SIG-M5 treated with dmso at 0.1 percent for 504 hours (cell line): Measurements from ENCODE around the gene ZNF626.
"Not testable (repeated sequence)": the region's sequence is repeated elsewhere in the genome, so short reads cannot be mapped to it uniquely, and the experiment has no call there.

ENCODE experiments used
- DNase-seq: peaks from one replicate; lab custom pipeline; 2025; ENCODE audit not compliant: unreplicated experiment; lab: John Stamatoyannopoulos, UW

ZNF626 gene

GRCh38 chr19:20661150-20661819 is at the start of gene ZNF626:
Gene ZNF626 (minus strand): TSS chr19:20661571. CDS start chr19:20661446, 125 bp downstream.
- DNase-seq: no peak

GRCh38 chr19:20669263-20669662 is 7.9 kb upstream of the ZNF626 start:
- no peak for DNase-seq

GRCh38 chr19:20667281-20667680 is 5.9 kb upstream of the ZNF626 start:
- no peak for DNase-seq

- no peak for DNase-seq
Observed at GRCh38 chr19:20664901-20665781, 3.8 kb upstream of the ZNF626 start.

GRCh38 chr19:20664475-20664874 is 3.1 kb upstream of the ZNF626 start:
- DNase-seq: not testable (repeated sequence)

- no peak for DNase-seq
Observed at GRCh38 chr19:20662421-20663105, 1.2 kb upstream of the ZNF626 start.

GRCh38 chr19:20660473-20661140 is 764 bp downstream of the ZNF626 start:
- no peak for DNase-seq

GRCh38 chr19:20640545-20640944 is 20.8 kb downstream of the ZNF626 start:
- no peak for DNase-seq

GRCh38 chr19:20640023-20640422 is 21.3 kb downstream of the ZNF626 start:
- DNase-seq: no peak

GRCh38 chr19:20624560-20624959 is 36.8 kb downstream of the ZNF626 start:
- not testable (repeated sequence) for DNase-seq

- no peak for DNase-seq
Observed at GRCh38 chr19:20616071-20616470, 45.3 kb downstream of the ZNF626 start.

GRCh38 chr19:20614971-20615370 is 46.4 kb downstream of the ZNF626 start:
- DNase-seq: not testable (repeated sequence)

GRCh38 chr19:20612711-20613316 is 48.6 kb downstream of the ZNF626 start:
- DNase-seq: no peak

GRCh38 chr19:20611866-20612265 is 49.5 kb downstream of the ZNF626 start:
- no peak for DNase-seq

GRCh38 chr19:20607943-20608342 is 53.4 kb downstream of the ZNF626 start:
- no peak for DNase-seq
